Activated naive CD4-positive, alpha-beta T cell treated with anti-CD3 and anti-CD28 coated beads, Interleukin-2, amount 10 ng/mL, durations not matched to agents 7 days and 5 days (primary cell): ENCODE results near the gene PALB2.
A peak's percentile ranks its signal among the peaks of the same experiment; 100 is the strongest.

ENCODE experiments used
- CTCF ChIA-PET: fragments of 350-600 bp; sonication (Branson Sonifier 250); formaldehyde crosslinking; loops from one replicate; lab custom pipeline; 2021; ENCODE audit warnings: antibody characterized with exemption; lab: Charles Lee
- DNase-seq: peaks from one replicate; pipeline ENCODE4 v3.0.0-alpha.2; 2020
- H3K27ac Mint-ChIP-seq: one replicate; pipeline ENCODE4 v1.8.0; 2021; ENCODE audit warnings: mild to moderate bottlenecking, moderate library complexity, mixed read lengths
- H3K27me3 Mint-ChIP-seq: one replicate; pipeline ENCODE4 v1.8.0; 2021; ENCODE audit warnings: mild to moderate bottlenecking, mixed read lengths
- H3K36me3 Mint-ChIP-seq: one replicate; pipeline ENCODE4 v1.8.0; 2021; ENCODE audit warnings: mixed read lengths
- H3K4me1 Mint-ChIP-seq: one replicate; pipeline ENCODE4 v1.8.0; 2021; ENCODE audit warnings: mixed read lengths
- H3K4me3 Mint-ChIP-seq: one replicate; pipeline ENCODE4 v1.8.0; 2021; ENCODE audit warnings: mild to moderate bottlenecking, moderate library complexity, mixed read lengths
- H3K9me3 Mint-ChIP-seq: one replicate; pipeline ENCODE4 v1.8.0; 2021; ENCODE audit warnings: mixed read lengths

The PALB2 gene

DNA sequence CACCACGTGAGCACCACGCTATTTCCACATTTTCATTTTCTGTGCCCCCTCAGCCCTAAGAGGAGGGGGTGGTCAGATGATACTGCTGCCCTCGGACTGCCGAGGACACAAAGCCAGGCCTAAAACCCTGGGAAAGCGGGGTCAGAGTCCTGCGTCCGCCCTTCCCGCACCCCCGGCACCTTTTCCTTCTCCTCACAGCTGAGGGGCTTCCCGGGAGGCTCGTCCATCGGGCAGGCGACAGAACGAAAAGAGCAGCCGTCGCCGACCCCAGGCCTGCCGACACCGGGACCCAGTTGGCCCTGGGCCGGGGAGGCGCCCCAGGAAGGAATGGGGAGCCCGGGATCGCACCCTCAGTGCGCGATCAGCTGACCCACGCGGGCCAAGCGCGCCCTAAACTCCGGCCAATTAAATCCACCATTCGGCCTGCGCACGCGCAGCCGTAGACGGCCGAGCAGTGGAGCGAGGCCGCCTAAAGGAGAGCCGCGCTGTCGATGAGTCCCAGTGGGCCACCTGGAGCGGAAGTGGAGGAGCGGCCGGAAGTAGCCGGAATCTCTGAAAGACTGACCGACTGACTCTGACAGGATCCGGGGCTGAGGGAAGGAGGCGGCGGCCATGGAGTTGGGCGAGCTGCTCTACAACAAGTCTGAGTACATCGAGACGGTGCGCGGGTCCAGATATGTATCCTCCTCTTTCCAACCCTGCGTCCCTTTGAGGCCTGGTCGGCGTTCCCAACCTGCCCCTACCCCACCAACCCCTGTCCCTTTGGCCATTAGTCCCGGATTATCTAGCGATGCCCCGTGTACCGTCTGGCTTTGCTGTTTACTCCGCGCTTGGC lies at the start of gene PALB2, which contains the start of gene DCTN5:
Gene PALB2, minus strand, starts transcription at position 380 of the 835 bp plus-strand sequence. Its CDS starts 153 bp downstream, at position 227.
Gene DCTN5, plus strand, starts transcription at position 536 of the 835 bp plus-strand sequence. Its CDS starts 77 bp downstream, at position 613.
- peaks cover 31% of the 10 kb centered on the region for H3K36me3 Mint-ChIP-seq
- DNase-seq, result peak; percentile 93
- H3K9me3 Mint-ChIP-seq, result no peaks in the 10 kb centered on the region
- CTCF ChIA-PET, result interaction anchor here (1.4 to 1.9 kb wide), 2 partner anchors 12 to 44 kb away, joined by 4 to 9 read pairs; no protein-coding TSS in a partner anchor
- peak within 1 kb of the TSS; percentile 97 for H3K27ac Mint-ChIP-seq
- H3K4me1 Mint-ChIP-seq, result peaks cover 40% of the 10 kb centered on the region
- peak within 1 kb of the TSS; percentile 99 for H3K4me3 Mint-ChIP-seq
- no peaks in the 10 kb centered on the region for H3K27me3 Mint-ChIP-seq

DNA sequence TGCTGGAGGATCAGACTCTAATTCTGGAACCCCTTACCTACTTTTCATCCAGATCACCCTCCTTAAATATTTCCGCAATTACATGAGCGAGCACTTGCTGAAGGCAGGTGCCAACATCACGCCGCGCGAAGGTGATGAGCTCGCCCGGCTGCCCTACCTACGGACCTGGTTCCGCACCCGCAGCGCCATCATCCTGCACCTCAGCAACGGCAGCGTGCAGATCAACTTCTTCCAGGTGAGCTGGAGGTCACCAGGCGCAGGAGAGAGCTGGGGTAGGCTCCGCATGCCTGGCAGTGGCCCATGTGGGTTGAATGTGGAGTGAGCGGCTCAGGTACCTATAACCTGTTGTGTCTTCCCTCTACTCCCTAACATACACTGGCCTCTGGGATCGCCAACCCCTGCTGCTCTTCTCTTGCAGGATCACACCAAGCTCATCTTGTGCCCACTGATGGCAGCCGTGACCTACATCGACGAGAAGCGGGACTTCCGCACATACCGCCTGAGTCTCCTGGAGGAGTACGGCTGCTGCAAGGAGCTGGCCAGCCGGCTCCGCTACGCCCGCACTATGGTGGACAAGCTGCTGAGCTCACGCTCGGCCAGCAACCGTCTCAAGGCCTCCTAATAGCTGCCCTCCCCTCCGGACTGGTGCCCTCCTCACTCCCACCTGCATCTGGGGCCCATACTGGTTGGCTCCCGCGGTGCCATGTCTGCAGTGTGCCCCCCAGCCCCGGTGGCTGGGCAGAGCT lies 48.5 kb upstream of the PALB2 start:
- Mint-ChIP-seq H3K4me3 (no peak overlapping the region), H3K27ac (no peak overlapping the region), H3K4me1 (peaks cover 5% of the 10 kb centered on the region), H3K36me3 (peaks cover 47% of the 10 kb centered on the region), H3K27me3 (peaks cover 3% of the 10 kb centered on the region), H3K9me3 (no peaks in the 10 kb centered on the region)
- DNase-seq, result no peak
- CTCF ChIA-PET, result no interaction called here

DNA sequence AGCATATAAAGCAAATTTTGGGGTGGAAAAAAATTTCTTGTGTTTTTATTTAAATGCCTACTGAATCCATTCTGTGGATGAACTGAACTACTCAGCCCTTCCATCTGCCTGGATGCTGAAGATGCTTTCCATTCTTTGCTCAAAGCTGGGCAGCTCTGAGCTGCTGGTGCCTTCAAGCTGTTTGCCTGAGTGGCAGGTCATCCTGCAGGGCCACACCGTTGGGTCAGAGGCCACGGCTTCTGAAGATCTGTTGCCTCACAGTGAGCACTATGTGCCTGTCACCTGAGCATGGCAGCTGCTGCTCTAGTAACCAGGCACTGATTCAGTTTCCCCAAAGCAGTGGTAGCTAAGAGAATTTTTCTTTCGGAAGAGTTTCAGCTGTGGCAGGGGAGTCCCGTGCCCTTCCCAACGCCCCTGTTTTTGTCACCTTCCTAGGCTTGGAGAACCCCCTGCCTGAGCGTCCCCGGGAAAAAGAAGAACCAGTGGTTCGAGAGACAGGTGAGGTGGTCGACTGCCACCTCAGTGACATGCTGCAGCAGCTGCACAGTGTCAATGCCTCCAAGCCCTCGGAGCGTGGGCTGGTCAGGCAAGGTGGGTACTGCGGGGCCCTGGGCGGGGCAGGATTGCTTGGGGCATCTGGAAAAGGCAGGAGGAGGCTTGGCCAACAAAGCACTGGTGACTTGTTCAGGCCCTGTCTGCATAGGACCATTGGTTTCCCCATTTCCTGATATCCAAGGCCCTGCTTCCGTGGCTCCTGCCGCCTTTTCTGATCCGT lies 46.1 kb upstream of the PALB2 start:
- no peaks in the 10 kb centered on the region for H3K27me3 Mint-ChIP-seq
- no peak overlapping the region for H3K27ac Mint-ChIP-seq
- H3K9me3 Mint-ChIP-seq, result no peaks in the 10 kb centered on the region
- peaks cover 64% of the 10 kb centered on the region for H3K36me3 Mint-ChIP-seq
- peaks cover 7% of the 10 kb centered on the region for H3K4me1 Mint-ChIP-seq
- DNase-seq, result no peak
- no peak overlapping the region for H3K4me3 Mint-ChIP-seq
- CTCF ChIA-PET, result no interaction called here

- peaks cover 34% of the 10 kb centered on the region for H3K4me1 Mint-ChIP-seq
- H3K27me3 Mint-ChIP-seq, result no peaks in the 10 kb centered on the region
- CTCF ChIA-PET, result interaction anchor here (1.6 kb wide), 1 partner anchor 327 kb away, joined by 3 read pairs; no protein-coding TSS in a partner anchor
- no peaks in the 10 kb centered on the region for H3K9me3 Mint-ChIP-seq
- no peak overlapping the region for H3K4me3 Mint-ChIP-seq
- H3K36me3 Mint-ChIP-seq, result peaks cover 71% of the 10 kb centered on the region
- no peak for DNase-seq
- H3K27ac Mint-ChIP-seq, result no peak overlapping the region
These were observed 42.4 kb upstream of the PALB2 start for GRCh38 chr16:23683487-23683886.

DNA sequence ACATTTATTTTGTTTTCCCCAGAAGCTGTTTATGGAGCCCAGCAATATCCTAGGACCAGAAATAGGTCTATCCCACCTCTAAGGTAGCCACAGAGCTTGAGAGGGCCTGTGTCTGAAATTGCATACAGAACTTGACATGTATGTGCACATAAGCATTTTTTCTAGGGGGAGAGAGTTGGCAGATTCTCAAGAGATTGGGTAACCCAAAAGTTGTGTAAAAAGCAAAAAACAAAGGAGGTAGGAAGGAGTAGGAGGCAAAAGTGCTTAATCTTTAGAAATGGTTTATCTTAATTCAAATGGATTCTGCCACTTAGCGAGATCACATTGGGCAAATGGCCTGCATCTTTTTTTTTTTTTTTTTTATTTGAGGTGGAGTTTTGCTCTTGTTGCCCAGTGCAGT lies 41.1 kb upstream of the PALB2 start:
- DNase-seq, result no peak
- H3K36me3 Mint-ChIP-seq, result peaks cover 61% of the 10 kb centered on the region

DNA sequence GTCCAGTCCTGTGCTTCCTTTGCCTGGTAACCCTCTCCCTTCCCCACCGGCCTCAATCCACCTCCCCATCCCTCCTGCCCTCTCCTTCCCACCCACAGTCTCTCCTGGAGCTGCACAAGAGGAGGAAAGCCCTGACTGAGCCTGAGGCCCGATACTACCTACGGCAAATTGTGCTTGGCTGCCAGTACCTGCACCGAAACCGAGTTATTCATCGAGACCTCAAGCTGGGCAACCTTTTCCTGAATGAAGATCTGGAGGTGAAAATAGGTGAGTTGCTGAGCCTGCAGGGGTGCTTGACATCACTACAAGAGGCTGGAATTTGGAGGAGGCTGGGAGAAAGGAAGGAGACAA lies 38.9 kb upstream of the PALB2 start:
- peak overlapping the region; percentile 97 for H3K4me3 Mint-ChIP-seq
- CTCF ChIA-PET, result interaction anchor here (1.2 kb wide), 1 partner anchor 50 kb away, joined by 3 read pairs; no protein-coding TSS in a partner anchor
- H3K27ac Mint-ChIP-seq, result no peak overlapping the region
- no peaks in the 10 kb centered on the region for H3K9me3 Mint-ChIP-seq
- peaks cover 47% of the 10 kb centered on the region for H3K36me3 Mint-ChIP-seq
- DNase-seq, result no peak
- H3K4me1 Mint-ChIP-seq, result peaks cover 42% of the 10 kb centered on the region
- H3K27me3 Mint-ChIP-seq, result no peaks in the 10 kb centered on the region

More for the DNA sequence above, 41.1 kb upstream of the PALB2 start:
- peaks cover 42% of the 10 kb centered on the region for H3K4me1 Mint-ChIP-seq
- H3K4me3 Mint-ChIP-seq, result no peak overlapping the region
- H3K9me3 Mint-ChIP-seq, result no peaks in the 10 kb centered on the region
- CTCF ChIA-PET, result interaction anchor here (1.6 kb wide), 1 partner anchor 328 kb away, joined by 3 read pairs; no protein-coding TSS in a partner anchor
- H3K27me3 Mint-ChIP-seq, result no peaks in the 10 kb centered on the region
- peak overlapping the region; percentile 6 for H3K27ac Mint-ChIP-seq

DNA sequence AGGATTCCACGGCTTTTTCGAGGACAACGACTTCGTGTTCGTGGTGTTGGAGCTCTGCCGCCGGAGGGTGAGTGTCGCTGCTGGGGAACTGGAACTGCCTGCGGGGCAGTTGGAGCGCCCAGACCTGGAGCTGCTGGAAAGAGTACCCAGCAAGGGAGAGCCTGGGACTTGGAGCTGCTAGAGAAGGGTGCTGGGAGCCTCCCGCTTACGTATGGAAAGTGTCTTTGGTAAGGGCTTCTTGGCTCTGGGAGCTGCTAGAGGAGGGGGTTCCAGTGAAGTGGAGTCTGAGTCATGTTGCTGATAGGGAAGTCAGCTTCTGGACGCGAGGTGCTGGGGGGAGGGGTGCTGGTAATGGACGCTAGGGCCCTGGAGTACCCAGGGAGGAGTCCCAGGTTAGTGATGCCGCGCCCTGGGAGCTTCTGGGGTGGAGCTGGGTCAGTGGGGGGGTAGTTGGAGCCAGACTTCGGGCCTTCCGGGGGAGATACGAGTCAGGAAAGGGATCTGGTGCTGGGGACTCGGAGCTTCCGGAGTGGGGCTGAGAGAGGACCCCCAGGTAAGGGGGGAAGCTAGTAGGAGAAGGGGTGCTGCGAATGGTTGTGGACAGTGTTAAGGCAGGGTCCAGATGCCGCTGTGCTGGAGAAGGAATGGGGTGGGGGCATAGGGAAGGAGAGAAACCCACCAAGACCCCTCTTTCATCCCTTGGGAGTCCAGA lies 38.3 kb upstream of the PALB2 start:
- H3K27me3 Mint-ChIP-seq, result no peaks in the 10 kb centered on the region
- DNase-seq, result peak; percentile 49
- peaks cover 42% of the 10 kb centered on the region for H3K4me1 Mint-ChIP-seq
- peaks cover 46% of the 10 kb centered on the region for H3K36me3 Mint-ChIP-seq
- H3K27ac Mint-ChIP-seq, result peak overlapping the region; percentile 80
- peak overlapping the region; percentile 97 for H3K4me3 Mint-ChIP-seq
- H3K9me3 Mint-ChIP-seq, result no peaks in the 10 kb centered on the region
- CTCF ChIA-PET, result interaction anchor here (1.2 to 2.0 kb wide), 2 partner anchors 9 to 50 kb away, joined by 3 to 6 read pairs; no protein-coding TSS in a partner anchor

DNA sequence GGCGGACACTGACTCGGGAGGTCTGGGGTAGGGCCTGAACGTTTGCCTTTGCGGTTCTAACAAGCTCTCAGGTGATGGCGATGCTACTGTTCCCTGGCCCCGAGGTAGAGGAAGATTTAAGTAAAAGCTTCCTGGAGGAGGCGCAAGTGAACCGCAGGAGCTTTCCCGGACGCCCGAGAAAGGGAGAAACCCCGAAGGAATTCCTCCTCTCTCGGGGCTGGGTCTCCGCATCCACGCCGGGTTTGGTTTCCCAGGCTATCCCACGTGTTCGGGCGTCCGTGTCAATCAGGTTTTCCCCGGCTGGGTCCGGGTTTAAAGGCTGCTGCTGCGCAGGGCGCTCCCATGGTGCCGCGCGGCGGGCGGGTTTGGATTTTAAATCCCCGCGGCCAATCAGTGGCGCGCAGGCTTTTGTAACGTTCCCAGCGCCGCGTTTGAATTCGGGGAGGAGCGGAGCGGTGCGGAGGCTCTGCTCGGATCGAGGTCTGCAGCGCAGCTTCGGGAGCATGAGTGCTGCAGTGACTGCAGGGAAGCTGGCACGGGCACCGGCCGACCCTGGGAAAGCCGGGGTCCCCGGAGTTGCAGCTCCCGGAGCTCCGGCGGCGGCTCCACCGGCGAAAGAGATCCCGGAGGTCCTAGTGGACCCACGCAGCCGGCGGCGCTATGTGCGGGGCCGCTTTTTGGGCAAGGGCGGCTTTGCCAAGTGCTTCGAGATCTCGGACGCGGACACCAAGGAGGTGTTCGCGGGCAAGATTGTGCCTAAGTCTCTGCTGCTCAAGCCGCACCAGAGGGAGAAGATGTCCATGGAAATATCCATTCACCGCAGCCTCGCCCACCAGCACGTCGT lies 37.5 kb upstream of the PALB2 start, which contains the start of gene PLK1:
Gene PLK1, plus strand, starts transcription at position 460 of the 844 bp plus-strand sequence. Its CDS starts 44 bp downstream, at position 504.
- H3K9me3 Mint-ChIP-seq, result no peaks in the 10 kb centered on the region
- H3K4me3 Mint-ChIP-seq, result peak within 1 kb of the TSS; percentile 97
- H3K36me3 Mint-ChIP-seq, result peaks cover 43% of the 10 kb centered on the region
- H3K4me1 Mint-ChIP-seq, result peaks cover 39% of the 10 kb centered on the region
- CTCF ChIA-PET, result interaction anchor here (0.5 to 2.0 kb wide), 4 partner anchors 9 to 227 kb away, joined by 3 to 6 read pairs (median 4); no protein-coding TSS in a partner anchor
- H3K27ac Mint-ChIP-seq, result peak within 1 kb of the TSS; percentile 80
- no peaks in the 10 kb centered on the region for H3K27me3 Mint-ChIP-seq
- peak; percentile 93 for DNase-seq

GRCh38 chr16:23676924-23677480 lies 35.9 kb upstream of the PALB2 start:
- DNase-seq, result no peak
- Mint-ChIP-seq H3K27ac (no peak overlapping the region), H3K36me3 (peaks cover 33% of the 10 kb centered on the region), H3K27me3 (no peaks in the 10 kb centered on the region), H3K4me1 (peaks cover 34% of the 10 kb centered on the region), H3K9me3 (no peaks in the 10 kb centered on the region), H3K4me3 (peak overlapping the region; percentile 97)
- CTCF ChIA-PET, result no interaction called here

GRCh38 chr16:23673971-23674614 lies 33.0 kb upstream of the PALB2 start:
- Mint-ChIP-seq H3K27me3 (no peaks in the 10 kb centered on the region), H3K27ac (no peak overlapping the region), H3K9me3 (no peaks in the 10 kb centered on the region), H3K4me3 (no peak overlapping the region), H3K4me1 (peaks cover 22% of the 10 kb centered on the region), H3K36me3 (peaks cover 24% of the 10 kb centered on the region)
- DNase-seq, result no peak
- CTCF ChIA-PET, result no interaction called here

- DNase-seq, result peak; percentile 52
- Mint-ChIP-seq H3K9me3 (no peaks in the 10 kb centered on the region), H3K4me1 (peaks cover 15% of the 10 kb centered on the region), H3K36me3 (peaks cover 53% of the 10 kb centered on the region), H3K27ac (no peak overlapping the region), H3K27me3 (no peaks in the 10 kb centered on the region), H3K4me3 (no peak overlapping the region)
- CTCF ChIA-PET, result interaction anchor here (0.7 to 1.4 kb wide), 3 partner anchors 8 to 39 kb away, joined by 3 to 6 read pairs (median 3); partner anchors contain the start of gene PLK1
These were observed 29.1 kb upstream of the PALB2 start for GRCh38 chr16:23670137-23670776.
